Tibial nerve (tissue), 4 donors: ENCODE results near the gene CERS1. TPM values are rescaled to one million over a fixed set of nuclear protein-coding genes. Genes with fewer than 3 reads are reported as not detected.

Source experiments
- DNase-seq, 2 donors: peaks; one replicate each; pipeline ENCODE4 v3.0.0-alpha.2; 2019; ENCODE audit warnings: low spot score in 2 of 2
- H3K27ac ChIP-seq, 4 donors: fragments of 200-600 bp; sonication (generic) in 3 of 4; one replicate each; pipeline ENCODE4 v1.5.1; 2017 to 2019; ENCODE audit warnings: mild to moderate bottlenecking in 1 of 4
- H3K27me3 ChIP-seq, 2 donors: fragments of 200-600 bp; sonication (generic) in 1 of 2; one replicate each; pipeline versions ENCODE4 v1.5.1 to v1.6.0; 2017 to 2019
- H3K36me3 ChIP-seq, 3 donors: fragments of 200-600 bp; sonication (generic); one replicate each; pipeline ENCODE4 v1.5.1; 2018 to 2019
- H3K4me1 ChIP-seq, 4 donors: fragments of 200-600 bp; sonication (generic) in 3 of 4; one replicate each; pipeline ENCODE4 v1.5.1; 2017 to 2019
- H3K4me3 ChIP-seq, 4 donors: fragments of 200-600 bp; sonication (generic) in 3 of 4; one replicate each; pipeline ENCODE4 v1.5.1; 2017 to 2019; ENCODE audit warnings: mild to moderate bottlenecking in 1 of 4, moderate library complexity in 1 of 4
- H3K9me3 ChIP-seq, 4 donors: fragments of 200-600 bp; sonication (generic) in 3 of 4; one replicate each; pipeline ENCODE4 v1.5.1; 2017 to 2019
- CTCF ChIP-seq, 5 experiments: fragments of 200-600 bp in 3 of 5; fragments of 450-650 bp in 2 of 5; sonication (generic) in 3 of 5; IDR thresholded peaks; one replicate each; pipeline ENCODE4 v1.5.1; 2016 to 2019; ENCODE audit warnings: antibody characterized with exemption in 5 of 5, mild to moderate bottlenecking in 3 of 5, moderate library complexity in 2 of 5
- EP300 ChIP-seq, 2 donors: sonication (generic); formaldehyde crosslinking; IDR thresholded peaks; one replicate each; pipeline ENCODE4 v1.6.1; 2017; ENCODE audit warnings: antibody characterized with exemption in 2 of 2, mild to moderate bottlenecking in 1 of 2
- POLR2A ChIP-seq, 2 donors: fragments of 450-650 bp; IDR thresholded peaks; one replicate each; pipeline ENCODE4 v1.6.1; 2017; ENCODE audit warnings: antibody characterized with exemption in 2 of 2, mild to moderate bottlenecking in 2 of 2, moderate library complexity in 2 of 2
- WGBS, 2 donors: methylation state at CpG; one replicate each; pipeline ENCODE4 v1.1.5; 2018; 5-methylcytosine and 5-hydroxymethylcytosine counted together
- total RNA-seq, 4 donors: library from RNA; depleted of rRNA; stranded (reverse); fragments of >200 nt; gene quantifications; one replicate each; pipeline ENCODE4 v1.1.0, GENCODE V29; 2016

The CERS1 gene
- total RNA-seq, 4 donors from 2014 or later: 7.0 to 14.9 (median 13.4) TPM

DNA sequence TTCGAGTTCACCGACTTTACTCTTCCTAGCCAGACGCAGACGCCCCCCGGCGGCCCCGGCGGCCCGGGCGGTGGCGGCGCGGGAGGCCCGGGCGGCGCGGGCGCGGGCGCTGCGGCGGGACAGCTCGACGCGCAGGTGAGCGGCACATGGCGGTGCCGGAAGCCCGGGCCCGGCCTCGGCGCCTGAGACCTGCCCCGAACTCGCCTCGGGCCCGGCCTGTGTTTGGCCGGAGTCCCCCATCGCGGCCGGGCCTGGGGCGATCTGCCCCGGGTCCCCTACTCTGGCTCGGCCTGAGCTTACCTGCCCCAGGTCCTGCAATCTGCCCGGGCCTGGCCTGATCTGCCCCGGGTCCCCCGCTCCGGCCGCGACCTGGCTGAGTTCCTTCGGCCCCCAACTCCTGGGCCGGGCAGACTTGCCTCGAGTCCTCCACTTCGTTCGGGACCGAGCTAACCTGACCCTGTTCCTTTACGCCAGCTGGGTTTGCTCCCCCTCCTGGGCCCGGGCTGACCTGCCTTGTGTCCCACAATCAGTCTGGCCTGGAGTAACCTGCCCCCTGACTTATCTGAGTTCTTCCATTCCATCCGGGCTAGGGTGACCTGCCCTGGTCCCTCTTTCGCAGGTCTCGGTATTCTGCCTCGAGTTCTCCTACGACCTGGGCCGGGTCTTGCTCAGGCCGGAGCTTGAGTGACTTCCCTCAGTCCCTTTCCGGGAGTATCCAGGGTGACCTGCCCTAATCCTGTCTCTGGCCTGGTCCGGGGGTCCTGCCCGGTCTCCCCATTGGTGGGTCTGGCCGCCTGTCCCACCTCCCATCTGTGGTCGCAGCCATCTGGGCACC is 63.4 kb downstream of the CERS1 start:
- 0 to 1% methylated on average over 14 to 38 of the region's 69 CpGs for WGBS, 2 donors
- TF ChIP-seq EP300 (IDR thresholded peaks at IDR 0.05): no peak
- no peak for TF ChIP-seq POLR2A (IDR thresholded peaks at IDR 0.05)
- no peak for TF ChIP-seq CTCF (IDR thresholded peaks at IDR 0.05)

DNA sequence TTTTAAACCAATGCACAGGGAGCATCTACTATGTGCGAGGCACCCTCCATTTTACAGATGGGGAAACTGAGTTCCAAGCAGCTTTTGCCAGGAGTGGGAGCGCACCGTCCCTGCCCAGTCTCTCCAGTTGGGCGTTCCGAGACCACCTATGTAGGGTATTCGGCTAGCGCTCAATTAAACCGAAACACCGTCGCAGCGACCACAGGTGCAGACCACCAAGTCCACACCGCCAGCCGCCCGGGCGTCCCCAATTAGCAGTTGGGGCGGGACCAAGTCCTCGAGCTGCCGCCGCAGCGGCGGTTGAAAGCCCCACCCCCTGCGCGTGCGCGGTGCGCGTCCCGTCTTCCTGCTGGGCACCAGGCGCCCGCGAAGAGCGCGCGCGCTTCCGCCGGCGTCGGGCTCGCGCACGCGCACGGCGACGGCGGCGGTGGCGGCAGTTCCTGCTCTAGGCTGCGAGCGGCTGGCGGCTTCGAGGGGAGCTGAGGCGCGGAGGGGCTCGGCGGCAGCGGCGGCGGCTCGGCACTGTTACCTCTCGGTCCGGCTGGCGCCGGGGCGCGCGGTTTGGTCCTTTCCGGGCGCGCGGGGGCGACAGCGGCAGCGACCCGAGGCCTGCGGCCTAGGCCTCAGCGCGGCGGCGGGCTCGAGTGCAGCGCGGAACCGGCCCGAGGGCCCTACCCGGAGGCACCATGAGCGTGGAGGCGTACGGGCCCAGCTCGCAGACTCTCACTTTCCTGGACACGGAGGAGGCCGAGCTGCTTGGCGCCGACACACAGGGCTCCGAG is 64.2 kb downstream of the CERS1 start, which contains the start of gene UPF1:
Gene UPF1, plus strand, starts transcription at position 436 of the 782 bp plus-strand sequence. Its CDS starts 251 bp downstream, at position 687.
- 1% methylated on average over 26 to 30 of the region's 96 CpGs for WGBS, 2 donors
- peak within 1 kb of the TSS; percentile 51 to 98 (median 88) for H3K4me3 ChIP-seq
- H3K4me1 ChIP-seq: peaks cover 0 to 46% (median 23%) of the 10 kb centered on the region in 4 donors
- peak; percentile 76 to 77 for DNase-seq
- TF ChIP-seq EP300 (IDR thresholded peaks at IDR 0.05): peak in 1 of 2 donors; percentile 42
- peak in 3 of 5 experiments; percentile 15 to 66 (median 61) for TF ChIP-seq CTCF (IDR thresholded peaks at IDR 0.05)
- TF ChIP-seq POLR2A (IDR thresholded peaks at IDR 0.05): peak; percentile 38 to 88
- H3K36me3 ChIP-seq: peaks cover 0 to 7% (median 0%) of the 10 kb centered on the region in 3 donors
- H3K27me3 ChIP-seq: no peaks in the 10 kb centered on the region
- H3K9me3 ChIP-seq: peaks cover 0 to 8% (median 3%) of the 10 kb centered on the region in 4 donors
- H3K27ac ChIP-seq: peak within 1 kb of the TSS; percentile 81 to 92 (median 86)

More for the DNA sequence above, 63.4 kb downstream of the CERS1 start:
- no peaks in the 10 kb centered on the region for H3K27me3 ChIP-seq
- H3K4me3 ChIP-seq: peak overlapping the region; percentile 51 to 98 (median 88)
- no peak for DNase-seq
- peak overlapping the region; percentile 30 to 92 (median 86) for H3K27ac ChIP-seq
- peaks cover 0 to under 1% (median 0%) of the 10 kb centered on the region in 4 donors for H3K9me3 ChIP-seq
- H3K4me1 ChIP-seq: peaks cover 0 to 55% (median 23%) of the 10 kb centered on the region in 4 donors
- H3K36me3 ChIP-seq: peaks cover 0 to 7% (median 0%) of the 10 kb centered on the region in 3 donors

GRCh38 chr19:18830488-18830887 is 65.5 kb downstream of the CERS1 start:
- H3K4me3 ChIP-seq: no peak overlapping the region
- TF ChIP-seq EP300 (IDR thresholded peaks at IDR 0.05) (no peak), CTCF (IDR thresholded peaks at IDR 0.05) (no peak), POLR2A (IDR thresholded peaks at IDR 0.05) (no peak)
- H3K27me3 ChIP-seq: no peaks in the 10 kb centered on the region
- H3K4me1 ChIP-seq: peaks cover 0 to 34% (median 17%) of the 10 kb centered on the region in 4 donors
- peaks cover 0 to 15% (median 4%) of the 10 kb centered on the region in 4 donors for H3K9me3 ChIP-seq
- H3K36me3 ChIP-seq: peaks cover 0 to 7% (median 0%) of the 10 kb centered on the region in 3 donors
- DNase-seq: no peak
- 79 to 86% methylated on average over 2 of the region's 2 CpGs for WGBS, 2 donors
- H3K27ac ChIP-seq: no peak overlapping the region

GRCh38 chr19:18828786-18829185 is 67.2 kb downstream of the CERS1 start:
- Histone ChIP-seq H3K36me3 (no peaks in the 10 kb centered on the region), H3K4me1 (peaks cover 0 to 17% (median 9%) of the 10 kb centered on the region in 4 donors), H3K27me3 (no peaks in the 10 kb centered on the region), H3K9me3 (peaks cover 0 to 15% (median 4%) of the 10 kb centered on the region in 4 donors), H3K27ac (no peak overlapping the region), H3K4me3 (no peak overlapping the region)
- TF ChIP-seq POLR2A (IDR thresholded peaks at IDR 0.05) (no peak), CTCF (IDR thresholded peaks at IDR 0.05) (no peak), EP300 (IDR thresholded peaks at IDR 0.05) (no peak)
- DNase-seq: no peak
- WGBS, 2 donors: 47 to 56% methylated on average over 6 of the region's 6 CpGs

Other genes with a start within 250 kb of the CERS1 start
- 1 to 10 TPM; 4.0 to 7.8 (median 6.7) TPM for gene CRTC1, start 212.5 kb downstream of the CERS1 start, total RNA-seq
- gene COMP, start 104.9 kb downstream of the CERS1 start, total RNA-seq: 100 to 1,000 TPM in 1 of 4 donors, 10 to 100 TPM in 3; 14.0 to 117 (median 25.3) TPM
- 100 to 1,000 TPM in 1 of 4 donors, 10 to 100 TPM in 3; 75.6 to 117 (median 87.9) TPM for gene UPF1, start 64.2 kb downstream of the CERS1 start, total RNA-seq
- 100 to 1,000 TPM; 151 to 266 (median 183) TPM for gene COPE, start 23.2 kb upstream of the CERS1 start, total RNA-seq
- gene DDX49, start 23.6 kb upstream of the CERS1 start, total RNA-seq: 10 to 100 TPM; 31.8 to 61.2 (median 35.5) TPM
- gene HOMER3, start 45.1 kb upstream of the CERS1 start, total RNA-seq: 10 to 100 TPM; 38.0 to 90.0 (median 44.6) TPM
- 10 to 100 TPM; 50.8 to 95.1 (median 65.1) TPM for gene SUGP2, start 137.4 kb upstream of the CERS1 start, total RNA-seq
- gene ARMC6, start 137.4 kb upstream of the CERS1 start, total RNA-seq: 10 to 100 TPM; 20.0 to 40.8 (median 24.6) TPM
- gene SLC25A42, start 167.8 kb upstream of the CERS1 start, total RNA-seq: 10 to 100 TPM; 13.8 to 25.5 (median 15.5) TPM
- 10 to 100 TPM; 24.1 to 32.1 (median 24.8) TPM for gene TMEM161A, start 242.3 kb upstream of the CERS1 start, total RNA-seq